GM19372 (cell line): ENCODE results near the gene SH2D2A.

ENCODE experiments used
- ATAC-seq: cut with Tn5 transposase; IDR thresholded peaks from one replicate; pipeline ENCODE4 v1.9.1; 2021; ENCODE audit warnings: mild to moderate bottlenecking, low read depth, moderate library complexity; ENCODE audit not compliant: unreplicated experiment

SH2D2A gene

DNA sequence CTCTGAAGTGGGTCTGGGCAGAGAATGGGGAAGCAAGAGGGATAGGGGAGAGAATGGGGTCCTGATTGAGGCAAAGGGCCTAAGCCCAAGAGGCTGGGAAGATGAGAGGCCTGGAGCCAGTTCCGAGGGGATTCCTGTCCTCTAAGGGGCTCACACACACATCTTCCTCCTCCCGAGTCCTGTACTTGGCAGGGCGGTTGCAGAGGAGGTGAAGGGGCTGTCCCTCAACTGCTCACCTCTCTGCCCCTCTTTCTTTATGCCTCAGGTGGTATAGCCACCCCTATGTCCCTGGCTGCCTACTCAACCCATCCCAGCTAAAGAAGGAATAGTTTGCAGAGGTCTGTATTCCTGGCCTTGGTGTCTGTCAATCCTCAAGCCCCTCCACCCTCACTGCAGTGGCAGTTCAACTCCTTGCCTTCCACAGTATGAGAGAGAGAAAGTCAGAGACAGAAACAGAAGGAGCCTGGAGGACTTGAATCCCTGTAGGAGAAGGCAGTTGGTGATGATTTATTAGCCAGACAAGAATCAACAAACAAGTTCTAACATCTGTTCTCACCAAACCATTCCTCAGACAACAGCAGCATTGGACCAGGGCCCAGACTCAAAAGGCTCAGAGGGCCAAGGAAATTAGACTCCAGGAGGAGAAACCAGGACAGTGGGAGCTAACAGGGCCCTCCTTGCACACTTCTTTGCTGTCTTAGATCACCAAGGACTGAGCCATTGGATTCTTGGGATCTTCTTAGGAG, 10.7 kb downstream of the SH2D2A start:
- ATAC-seq: no peak

DNA sequence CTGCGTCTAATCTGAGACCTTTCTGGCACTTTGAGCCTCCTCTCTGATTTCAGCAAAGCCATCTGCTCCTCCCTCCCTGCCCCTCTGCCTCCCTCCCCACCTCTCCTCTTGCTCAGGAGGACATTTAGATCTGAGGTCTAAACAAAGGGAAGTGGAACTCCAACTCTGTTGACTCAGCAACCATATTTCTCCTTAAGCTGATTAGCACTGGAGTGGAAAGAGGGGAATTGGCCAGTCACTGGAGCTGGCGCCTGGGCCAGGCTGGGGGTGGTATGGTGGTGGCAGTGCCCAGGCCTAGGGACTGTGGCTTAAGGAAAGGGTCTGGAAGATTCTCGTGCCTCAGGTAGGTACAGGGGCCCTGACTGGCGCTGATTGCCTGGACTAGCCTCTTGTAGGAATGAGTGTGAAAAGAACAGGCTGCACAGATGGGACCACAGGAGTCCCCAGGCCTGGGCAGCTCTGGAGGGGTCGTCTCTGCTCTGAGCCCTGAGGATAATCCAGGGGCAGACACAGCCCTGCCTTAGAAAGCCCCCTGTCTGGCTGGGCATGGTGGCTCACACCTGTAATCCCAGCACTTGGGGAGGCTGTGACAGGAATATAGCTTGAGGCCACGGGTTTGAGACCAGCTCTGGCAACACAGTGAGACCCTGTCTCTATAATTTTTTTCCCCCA, 11.9 kb downstream of the SH2D2A start:
- ATAC-seq: no peak

DNA sequence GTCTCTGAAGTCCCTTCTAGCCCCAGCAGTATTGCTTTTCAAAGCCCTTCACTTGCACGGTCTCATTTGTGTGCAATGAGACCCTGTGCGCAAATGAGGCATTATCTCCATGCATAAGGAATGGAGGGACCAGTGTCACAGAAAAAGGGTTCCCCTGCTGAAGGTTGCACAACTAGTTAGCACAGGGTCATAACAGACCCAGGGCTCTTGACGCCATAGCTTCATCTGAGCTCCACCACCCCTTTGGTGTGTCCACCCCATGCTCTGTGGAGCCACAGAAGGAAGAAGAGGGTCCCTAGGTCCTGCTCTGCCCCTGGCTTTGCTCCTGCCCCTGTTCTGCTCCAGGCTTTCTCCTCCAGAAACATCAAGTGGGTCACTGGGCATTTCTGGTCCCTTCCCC, 12.6 kb downstream of the SH2D2A start:
- ATAC-seq: no peak

DNA sequence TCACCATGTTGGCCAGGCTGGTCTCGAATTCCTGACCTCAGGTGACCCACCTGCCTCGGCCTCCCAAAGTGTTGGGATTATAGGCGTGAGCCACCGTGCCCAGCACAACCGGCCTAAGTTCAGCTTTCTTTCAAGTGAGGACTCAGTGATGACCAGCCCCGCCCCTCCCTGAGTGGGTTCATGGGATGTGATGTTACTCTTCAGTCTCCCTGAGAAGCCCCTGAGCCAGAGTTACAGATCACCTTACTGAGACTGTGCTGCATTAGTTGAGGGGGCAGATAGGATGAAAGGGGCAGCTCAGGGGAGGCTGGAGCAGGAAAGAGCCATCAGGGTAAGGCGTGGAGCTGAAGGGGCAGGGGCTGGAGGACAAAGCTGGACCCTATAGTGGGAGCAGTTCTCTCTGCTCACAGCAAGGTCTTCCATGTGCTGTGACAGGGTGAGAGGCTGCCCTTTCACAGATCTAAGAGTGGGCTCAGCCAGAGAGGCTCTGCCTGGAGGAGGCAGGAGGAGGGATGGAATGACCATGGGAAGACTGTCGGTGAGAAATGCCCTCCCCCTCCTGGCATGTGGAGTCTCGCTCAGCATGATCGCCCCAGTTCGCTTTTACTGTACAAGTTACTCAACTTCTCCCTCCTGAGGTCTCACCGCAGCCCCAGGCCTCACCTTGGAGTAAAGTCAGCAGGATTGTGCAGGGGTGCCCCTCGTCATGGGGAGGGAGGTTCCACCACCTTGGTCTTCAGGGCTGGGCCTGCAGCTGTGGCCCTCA, 13.4 kb downstream of the SH2D2A start:
- no peak for ATAC-seq

DNA sequence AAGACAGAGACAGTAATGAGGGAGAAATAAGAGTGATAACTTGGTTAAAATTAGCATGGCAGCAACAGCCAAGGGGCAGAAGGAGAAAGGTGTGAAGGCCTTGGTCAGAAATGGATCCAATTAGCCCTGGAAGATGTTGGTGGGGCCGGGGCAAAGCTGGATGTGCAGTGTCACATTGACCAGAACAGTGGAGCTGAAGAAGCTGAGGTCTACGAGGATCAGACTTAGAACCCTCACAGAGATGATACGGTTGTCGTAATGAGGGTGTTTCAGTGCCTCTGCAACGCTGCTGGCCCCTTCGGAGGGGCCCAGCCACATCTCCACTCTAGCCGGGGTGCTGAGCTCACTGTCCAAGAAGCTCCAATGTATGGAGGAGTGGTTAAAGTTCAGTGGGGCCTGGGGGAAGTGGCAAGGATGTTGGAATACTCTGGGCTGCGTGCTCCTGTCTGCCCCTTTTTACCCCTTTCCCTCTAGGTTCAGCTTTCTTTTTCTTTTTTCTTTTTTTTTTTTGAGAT, 14.2 kb downstream of the SH2D2A start:
- ATAC-seq: no peak

DNA sequence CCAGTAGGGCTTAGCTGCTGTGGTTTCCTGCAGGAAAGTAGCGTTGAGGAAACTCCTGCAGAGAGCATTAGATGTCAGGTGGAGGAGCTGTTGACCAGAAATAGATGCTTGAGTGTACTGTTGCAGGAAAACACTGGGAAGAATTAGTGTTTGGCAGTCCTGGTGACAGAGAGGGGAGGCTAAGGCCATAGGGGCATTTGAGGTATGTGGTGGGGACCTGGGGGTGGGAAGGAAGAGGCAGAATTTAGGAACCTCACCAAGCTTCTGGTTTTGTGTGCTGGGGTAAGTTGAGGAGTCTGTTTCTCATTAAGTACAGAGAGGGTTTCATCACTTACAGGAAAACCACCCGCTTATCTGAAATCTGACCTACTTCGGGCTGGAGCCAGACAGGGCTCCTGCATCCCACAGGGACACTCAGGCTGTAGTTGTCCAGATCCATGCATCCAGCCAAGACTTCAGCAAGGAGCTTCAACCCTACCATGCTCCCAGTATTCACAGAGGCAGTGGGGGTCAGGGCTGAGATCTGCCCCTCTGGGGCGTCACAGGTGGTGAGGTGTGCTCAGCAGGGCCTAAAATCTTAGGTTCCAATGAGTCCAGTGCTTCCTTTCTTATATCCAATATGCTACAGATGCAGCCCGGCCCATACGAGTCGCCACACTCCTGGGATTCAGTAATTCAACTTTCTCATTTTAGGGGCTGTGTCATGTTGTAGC, 15.1 kb downstream of the SH2D2A start:
- ATAC-seq: no peak

DNA sequence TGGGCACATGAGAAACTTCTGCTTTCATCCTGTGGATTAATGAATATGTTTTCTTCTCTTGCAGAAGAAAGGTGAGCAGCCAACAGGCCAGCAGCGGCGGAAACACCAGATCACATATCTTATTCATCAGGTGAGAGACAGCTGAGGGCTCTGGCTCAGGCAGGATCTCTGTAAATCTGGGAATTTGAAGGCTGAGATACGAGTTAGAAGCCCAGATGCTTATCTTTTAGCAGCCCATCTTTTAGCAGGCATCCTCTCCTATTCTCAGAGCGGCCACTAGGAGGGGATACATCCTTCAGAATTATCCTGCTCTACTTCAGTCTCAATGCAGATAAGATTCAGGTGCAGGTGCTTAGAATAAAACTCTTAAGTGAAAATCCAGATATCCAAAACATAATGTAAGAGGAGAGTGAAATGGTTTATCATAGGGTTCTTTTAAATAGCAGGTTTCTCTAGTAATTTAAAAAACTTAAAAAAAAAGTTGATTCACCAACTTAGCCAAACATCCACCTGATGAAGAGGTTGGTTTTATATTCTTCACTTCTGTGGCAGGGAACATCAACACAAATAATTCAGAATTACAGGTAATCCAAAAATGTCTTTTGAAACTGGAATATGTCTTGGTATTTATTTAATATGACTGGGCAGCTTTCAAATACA, 19.3 kb downstream of the SH2D2A start:
- ATAC-seq: no peak

DNA sequence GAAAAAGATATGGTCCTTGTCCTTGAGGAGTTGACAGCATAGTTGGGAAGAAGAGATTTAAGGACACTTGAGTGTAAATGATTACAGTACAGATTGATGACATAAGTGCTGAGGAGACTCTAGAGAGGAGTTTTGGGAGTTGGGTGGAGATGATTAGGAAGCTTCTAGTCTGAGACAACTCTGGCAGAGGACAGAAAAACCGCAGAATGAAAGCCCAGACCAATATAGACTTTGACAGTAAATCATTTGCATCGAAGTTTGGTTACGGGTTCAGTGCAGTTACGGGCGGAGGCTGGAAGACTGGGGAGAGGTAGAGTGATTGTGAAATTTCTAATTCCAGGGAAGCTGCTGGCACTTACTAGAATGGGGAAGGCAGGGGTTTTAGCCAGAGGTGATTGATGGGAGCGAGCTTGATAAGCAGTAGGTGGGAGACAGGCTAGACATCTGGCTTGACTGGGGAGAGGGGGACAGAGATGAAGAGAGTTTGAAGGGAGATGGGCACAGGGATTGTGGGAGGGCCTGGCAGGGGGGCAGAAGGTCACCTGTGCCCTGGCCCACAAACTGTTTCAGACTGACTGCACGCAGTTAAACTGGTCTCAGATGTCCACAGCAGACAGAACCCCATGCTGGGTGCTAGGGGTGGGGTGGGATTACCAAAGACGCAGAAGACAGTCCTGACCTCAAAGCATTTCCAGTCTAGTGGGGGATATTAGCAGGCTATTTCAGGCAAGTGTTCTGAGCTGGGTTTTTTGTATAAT, 20.1 kb downstream of the SH2D2A start:
- ATAC-seq: no peak

DNA sequence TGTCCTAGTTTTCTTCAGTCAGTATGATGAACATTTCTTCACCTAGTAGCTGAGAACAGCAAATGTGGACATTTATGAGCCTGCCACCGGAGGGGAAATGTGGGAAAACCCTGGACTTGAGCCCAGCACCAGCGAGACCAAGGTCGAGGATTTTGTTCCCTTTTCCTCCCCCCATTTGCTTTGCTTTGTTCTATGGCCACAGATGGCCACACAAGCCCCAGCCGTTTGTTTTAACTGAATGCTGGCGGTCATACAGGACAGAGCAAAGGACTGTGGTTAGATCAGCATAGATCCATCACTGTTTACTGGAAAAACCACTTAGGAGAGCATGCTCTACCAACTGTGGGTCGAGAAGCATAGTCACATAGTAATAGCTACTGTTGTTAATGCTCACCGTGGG, 20.9 kb downstream of the SH2D2A start:
- ATAC-seq: no peak

DNA sequence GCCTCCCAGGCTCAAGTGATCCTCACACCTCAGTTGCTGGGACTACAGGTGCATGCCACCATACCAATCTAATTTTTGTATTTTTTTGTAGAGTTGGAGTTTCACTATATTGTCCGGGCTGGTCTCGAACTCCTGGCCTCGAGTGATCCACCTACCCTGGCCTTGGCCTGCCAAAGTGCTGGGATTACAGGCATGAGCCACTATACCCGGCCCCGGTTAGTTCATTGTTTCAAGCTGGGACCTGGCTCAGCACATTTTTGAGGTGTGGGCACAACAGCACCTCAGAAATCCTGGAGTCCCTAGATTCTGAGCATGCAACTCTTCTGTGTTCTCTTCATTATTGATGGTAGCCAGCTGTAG, 21.3 kb downstream of the SH2D2A start:
- ATAC-seq: no peak

DNA sequence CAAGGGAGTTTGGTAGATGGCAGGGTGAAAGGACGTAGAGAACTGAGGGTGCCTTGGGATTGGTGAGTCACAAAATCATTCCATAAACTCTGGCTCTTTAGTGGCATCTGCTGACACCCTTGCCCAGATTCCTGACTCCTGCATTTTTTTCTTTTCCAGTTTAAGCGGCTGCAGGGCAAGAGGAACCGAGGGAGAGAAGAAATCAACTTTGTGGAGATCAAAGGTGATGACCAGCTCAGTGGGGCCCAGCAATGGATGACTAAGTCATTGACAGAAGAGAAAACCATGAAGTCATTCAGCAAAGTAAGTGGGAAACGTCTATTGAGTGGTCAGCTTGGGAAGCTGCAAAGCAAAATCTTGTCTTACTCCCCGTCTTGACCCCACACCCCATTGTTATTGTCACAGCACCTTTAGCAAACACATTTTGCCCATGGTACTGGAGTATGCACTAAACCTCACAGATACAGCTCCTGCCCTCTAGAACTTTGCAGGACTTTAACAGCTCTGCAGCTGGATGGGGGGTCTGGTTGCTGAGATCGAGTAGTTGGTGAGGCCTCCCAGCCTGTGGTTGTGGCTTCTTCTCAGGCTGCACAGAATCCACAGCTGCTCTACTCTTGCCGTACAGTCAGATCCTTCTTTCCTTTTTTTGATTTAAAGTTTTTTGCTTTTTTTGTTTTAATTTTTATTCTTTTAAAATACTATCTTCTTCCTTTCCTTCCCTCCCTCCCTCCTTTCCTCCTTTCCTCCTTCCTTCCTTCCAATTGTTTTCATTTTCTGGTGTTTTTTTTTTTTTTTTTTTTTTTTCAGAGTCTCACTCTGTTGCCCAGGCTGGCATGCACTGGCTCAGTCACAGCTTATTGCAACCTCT, 21.9 kb downstream of the SH2D2A start:
- ATAC-seq: no peak

DNA sequence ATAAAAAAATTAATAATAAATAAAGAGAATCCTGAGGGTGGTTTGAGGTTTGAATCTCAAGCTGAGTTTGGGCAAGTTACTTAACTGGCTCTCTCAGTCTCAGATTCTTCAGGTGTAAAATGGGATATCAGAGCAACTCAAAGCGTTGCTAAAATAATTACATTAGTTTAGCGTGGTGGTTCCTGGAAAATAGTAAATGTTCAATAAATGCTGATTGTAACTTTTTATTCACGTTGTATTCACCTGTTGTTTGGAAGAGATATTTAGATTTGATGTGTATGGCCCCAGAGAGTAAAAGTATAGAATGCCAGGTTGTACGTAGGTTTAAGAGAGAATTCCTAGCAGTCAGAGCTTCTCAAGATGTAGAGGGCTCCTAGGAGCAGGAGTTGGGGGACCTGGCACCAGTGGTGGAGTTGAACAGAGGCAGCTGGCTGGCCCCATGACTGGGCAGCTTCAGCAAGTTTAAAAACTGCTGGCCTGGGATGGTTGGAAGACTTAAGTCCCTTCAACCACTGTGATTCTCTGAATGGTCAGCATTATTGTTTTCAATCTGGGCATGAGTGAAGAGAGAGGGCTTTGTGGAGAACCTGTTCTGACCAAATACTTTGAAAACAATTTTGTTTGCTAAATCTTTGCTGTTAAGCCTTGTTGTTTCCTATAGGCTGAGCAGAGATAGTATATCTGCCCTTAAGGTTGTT, 26.9 kb downstream of the SH2D2A start:
- no peak for ATAC-seq

DNA sequence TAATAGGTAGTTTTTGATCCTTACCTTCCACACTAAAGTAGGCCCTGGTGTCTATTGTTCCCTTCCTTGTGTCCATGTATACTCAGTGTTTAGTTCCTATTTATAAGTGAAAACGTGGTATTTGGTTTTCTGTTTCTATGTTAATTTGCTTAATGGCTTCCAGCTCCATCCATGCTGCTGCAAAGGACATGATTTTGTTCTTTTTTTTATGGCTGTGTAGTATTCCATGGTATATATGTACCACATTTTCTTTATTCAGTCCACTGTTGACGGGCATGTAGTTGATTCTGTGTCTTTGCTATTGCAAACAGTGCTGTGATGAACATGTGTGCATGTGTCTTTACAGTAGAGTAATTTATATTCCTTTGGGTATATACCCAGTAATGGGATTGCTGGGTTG, 28.5 kb downstream of the SH2D2A start:
- no peak for ATAC-seq

DNA sequence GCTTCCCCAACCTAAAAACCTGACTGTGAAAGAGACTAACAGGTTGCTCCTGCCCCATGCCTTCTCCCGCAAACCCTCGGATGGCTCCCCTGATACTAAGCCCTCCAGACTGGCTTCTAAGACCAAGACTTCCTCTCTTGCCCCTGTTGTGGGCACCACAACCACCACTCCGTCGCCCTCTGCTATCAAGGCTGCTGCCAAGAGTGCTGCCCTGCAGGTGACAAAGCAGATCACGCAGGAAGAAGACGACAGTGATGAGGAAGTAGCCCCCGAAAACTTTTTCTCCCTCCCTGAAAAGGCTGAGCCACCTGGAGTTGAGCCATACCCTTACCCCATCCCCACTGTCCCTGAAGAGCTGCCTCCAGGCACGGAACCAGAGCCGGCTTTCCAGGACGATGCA, 30.0 kb downstream of the SH2D2A start:
- no peak for ATAC-seq

DNA sequence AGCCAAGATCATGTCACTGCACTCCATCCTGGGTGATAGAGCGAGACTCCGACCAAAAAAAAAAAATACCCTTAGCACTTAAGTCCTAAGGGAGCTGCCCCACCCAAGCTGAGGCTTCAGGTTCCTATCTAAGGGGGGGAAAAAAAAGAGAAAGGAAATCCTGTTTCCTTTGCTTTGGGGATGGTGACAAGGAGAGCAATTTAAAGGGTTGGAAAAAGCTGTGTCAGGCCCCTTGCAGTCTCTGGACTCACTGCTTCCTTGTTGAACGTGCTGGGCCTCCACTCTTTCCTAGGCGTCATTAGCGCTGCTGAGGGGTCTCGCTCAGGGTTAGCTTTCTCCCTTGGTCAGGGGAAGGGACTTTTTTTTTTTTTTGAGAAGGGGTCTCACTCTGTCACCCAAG, 31.2 kb downstream of the SH2D2A start:
- no peak for ATAC-seq

DNA sequence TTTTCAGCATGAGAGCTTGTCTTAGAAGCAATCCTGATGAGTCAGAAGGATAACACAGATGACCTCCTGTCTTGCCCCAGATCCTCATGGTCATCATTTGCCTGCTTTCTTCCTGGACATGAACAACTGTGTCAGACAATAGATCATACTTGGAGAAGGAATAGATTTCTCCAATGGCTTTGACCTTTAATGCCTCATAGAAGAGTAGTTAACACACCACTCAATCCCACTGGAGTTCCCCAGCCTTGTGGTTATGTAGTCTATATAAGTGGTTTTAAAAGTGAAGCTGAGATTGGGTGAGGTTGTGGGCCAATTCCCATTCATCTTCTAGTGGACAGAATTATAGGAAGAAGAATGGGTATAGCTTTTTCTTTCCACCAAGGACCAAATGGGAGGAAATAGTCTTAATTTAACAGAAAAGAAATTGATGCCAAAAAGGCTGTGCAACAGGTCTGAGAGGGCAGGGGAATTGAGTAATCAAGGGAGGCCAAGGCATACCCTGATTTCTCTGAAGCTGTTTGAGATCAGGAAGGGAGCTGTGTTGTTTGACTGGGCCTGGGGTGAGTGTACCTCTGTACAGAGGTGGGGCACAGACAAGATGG, 35.0 kb downstream of the SH2D2A start:
- no peak for ATAC-seq

DNA sequence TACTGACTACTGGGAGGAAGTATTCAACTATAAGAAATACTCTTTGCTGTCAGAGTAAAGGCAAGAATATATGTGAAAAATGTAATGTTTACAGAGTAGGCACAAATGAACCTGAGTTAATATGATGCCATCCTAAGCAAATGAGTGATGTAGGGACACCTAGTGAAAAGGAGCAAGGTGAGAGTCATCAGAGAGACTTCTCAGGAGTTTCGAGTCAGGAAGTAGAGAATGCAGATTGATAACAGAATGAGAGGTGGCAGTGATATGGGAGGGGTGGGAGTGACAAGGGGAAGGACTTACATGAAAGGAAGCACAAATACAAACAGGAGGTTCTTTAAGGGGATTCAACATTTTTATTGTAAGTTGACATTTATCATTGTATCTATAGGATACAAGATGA, 39.1 kb downstream of the SH2D2A start:
- ATAC-seq: no peak

DNA sequence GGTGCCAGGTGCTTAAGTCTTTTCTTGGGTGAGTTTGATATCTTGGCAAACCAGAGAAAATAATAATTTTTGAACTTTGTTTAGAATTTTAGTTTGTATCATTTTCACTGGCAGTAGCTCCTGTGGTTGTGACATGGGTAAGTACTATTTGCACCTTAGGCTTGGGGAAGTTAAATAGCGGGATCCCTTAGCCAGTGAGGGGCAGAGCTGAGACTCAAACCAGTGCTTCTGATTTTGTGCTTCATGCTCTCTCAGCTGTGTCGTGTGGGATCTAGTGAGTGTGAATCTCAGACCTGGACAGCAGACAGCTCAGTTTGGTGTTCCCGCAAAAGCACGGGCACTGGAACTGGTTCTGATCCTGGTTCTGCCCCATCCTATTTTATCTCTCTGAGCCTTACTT, 39.7 kb downstream of the SH2D2A start:
- ATAC-seq: no peak
